Neural crest cell (in vitro differentiated cells): Measurements from ENCODE around the gene ARNT2. TPM values are rescaled to one million over a fixed set of nuclear protein-coding genes. Genes with fewer than 3 reads are reported as not detected.
A peak's percentile ranks its signal among the peaks of the same experiment; 100 is the strongest.

Experiments
- DNase-seq: peaks from one replicate; pipeline ENCODE4 v3.0.0; 2021; ENCODE audit warnings: low read depth, mixed read lengths, low spot score
- H3K27ac Mint-ChIP-seq: one replicate; pipeline ENCODE4 v1.8.0; 2021; ENCODE audit warnings: mild to moderate bottlenecking, mixed read lengths; ENCODE audit not compliant: unreplicated experiment
- H3K27me3 Mint-ChIP-seq: 2 replicates; pipeline ENCODE4 v1.8.0; 2021; ENCODE audit warnings: low read depth, mild to moderate bottlenecking, mixed read lengths
- H3K36me3 Mint-ChIP-seq: 2 replicates; pipeline ENCODE4 v1.8.0; 2021; ENCODE audit warnings: low read depth, mild to moderate bottlenecking, mixed read lengths
- H3K4me1 Mint-ChIP-seq: 2 replicates; pipeline ENCODE4 v1.8.0; 2021; ENCODE audit warnings: mixed read lengths
- H3K4me3 Mint-ChIP-seq: one replicate; pipeline ENCODE4 v1.8.0; 2021; ENCODE audit warnings: mild to moderate bottlenecking, mixed read lengths
- H3K9me3 Mint-ChIP-seq: 2 replicates; pipeline ENCODE4 v1.8.0; 2021; ENCODE audit warnings: mixed read lengths
- total RNA-seq: library from RNA; stranded (reverse); gene quantifications from 2 replicates; pipeline ENCODE4 v1.2.1, GENCODE V29; 2021
- TF ChIP-seq, protein P1 (sequence below): fragments of 200-600 bp; sonication (generic); conservative IDR thresholded peaks from 2 replicates; pipeline ENCODE4 v1.5.0; 2021; ENCODE audit warnings: antibody characterized with exemption, mild to moderate bottlenecking

Gene ARNT2
- total RNA-seq, 1 donor from 2014 or later = 58.3 TPM

DNA sequence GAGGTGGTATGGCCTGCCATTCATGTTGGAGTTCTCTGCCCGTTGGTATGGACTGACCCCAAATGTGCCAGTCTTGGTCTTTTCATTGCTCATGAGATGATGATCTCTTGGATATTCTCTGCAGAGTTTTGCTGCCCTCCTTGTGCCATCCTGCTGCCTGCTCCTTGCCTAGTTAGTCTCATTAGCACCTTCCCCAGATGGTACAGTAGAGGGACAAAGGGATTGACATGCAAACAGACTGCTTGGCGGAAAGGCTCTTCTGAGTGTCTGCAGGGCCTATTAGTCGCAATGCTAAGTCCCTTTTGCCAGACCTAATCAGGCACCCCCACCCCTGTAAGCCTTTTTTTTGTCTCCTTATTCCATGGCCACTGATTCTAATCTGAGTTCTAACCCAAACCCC lies 90.6 kb downstream of the ARNT2 start:
- H3K4me3 Mint-ChIP-seq = no peak overlapping the region
- peaks cover 43% of the 10 kb centered on the region for H3K36me3 Mint-ChIP-seq
- H3K27ac Mint-ChIP-seq = peak overlapping the region; percentile 32
- no peak for DNase-seq
- no peaks in the 10 kb centered on the region for H3K27me3 Mint-ChIP-seq
- TF ChIP-seq, protein P1, sequence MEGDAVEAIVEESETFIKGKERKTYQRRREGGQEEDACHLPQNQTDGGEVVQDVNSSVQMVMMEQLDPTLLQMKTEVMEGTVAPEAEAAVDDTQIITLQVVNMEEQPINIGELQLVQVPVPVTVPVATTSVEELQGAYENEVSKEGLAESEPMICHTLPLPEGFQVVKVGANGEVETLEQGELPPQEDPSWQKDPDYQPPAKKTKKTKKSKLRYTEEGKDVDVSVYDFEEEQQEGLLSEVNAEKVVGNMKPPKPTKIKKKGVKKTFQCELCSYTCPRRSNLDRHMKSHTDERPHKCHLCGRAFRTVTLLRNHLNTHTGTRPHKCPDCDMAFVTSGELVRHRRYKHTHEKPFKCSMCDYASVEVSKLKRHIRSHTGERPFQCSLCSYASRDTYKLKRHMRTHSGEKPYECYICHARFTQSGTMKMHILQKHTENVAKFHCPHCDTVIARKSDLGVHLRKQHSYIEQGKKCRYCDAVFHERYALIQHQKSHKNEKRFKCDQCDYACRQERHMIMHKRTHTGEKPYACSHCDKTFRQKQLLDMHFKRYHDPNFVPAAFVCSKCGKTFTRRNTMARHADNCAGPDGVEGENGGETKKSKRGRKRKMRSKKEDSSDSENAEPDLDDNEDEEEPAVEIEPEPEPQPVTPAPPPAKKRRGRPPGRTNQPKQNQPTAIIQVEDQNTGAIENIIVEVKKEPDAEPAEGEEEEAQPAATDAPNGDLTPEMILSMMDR = no peak
- no peaks in the 10 kb centered on the region for H3K9me3 Mint-ChIP-seq
- H3K4me1 Mint-ChIP-seq = peaks cover 34% of the 10 kb centered on the region

- Mint-ChIP-seq H3K36me3 (peaks cover 40% of the 10 kb centered on the region), H3K27ac (no peak overlapping the region), H3K27me3 (no peaks in the 10 kb centered on the region), H3K9me3 (no peaks in the 10 kb centered on the region), H3K4me3 (no peak overlapping the region), H3K4me1 (peaks cover 39% of the 10 kb centered on the region)
- TF ChIP-seq, protein P1 = no peak
- no peak for DNase-seq
Measured at GRCh38 chr15:80495401-80495942, 91.3 kb downstream of the ARNT2 start.

DNA sequence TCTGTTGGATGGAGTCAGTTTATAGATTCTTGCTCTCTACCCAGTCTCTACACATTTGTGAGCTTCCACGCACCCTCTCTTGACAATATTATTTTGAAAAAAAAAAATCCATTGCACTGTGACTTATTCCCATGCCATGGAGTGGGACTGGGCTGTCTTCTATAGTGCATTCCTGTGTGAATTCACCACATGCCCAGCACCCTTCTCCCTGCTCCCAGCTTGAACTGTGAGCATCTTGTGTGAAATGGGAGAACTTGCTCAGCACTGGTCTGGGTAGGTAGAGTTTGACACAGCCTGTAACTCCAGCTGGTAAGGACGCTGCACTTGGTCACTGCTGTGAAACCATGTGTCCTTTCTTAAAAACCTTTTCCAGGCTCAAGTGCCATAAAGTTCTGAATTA lies 91.9 kb downstream of the ARNT2 start:
- H3K9me3 Mint-ChIP-seq = no peaks in the 10 kb centered on the region
- no peak overlapping the region for H3K27ac Mint-ChIP-seq
- no peaks in the 10 kb centered on the region for H3K27me3 Mint-ChIP-seq

DNA sequence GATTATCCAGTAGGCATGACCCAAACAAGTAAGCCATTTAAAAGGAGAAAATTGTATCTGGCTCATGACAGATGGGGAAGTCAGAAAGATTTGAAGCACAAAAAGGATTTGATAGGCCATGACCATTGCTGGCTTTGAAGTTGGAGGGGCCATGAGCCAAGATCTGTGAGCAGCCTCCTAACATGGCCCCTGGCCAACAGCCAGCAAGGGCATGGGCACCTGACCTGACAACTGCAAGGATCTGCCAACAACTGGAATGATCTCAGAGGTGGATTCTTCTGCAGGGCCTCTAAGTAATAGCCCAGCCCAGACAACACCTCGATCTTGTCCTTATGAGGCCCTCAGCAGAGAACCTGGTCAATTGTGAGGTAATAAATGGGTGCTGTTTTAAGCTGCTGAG lies 93.0 kb downstream of the ARNT2 start:
- no peak overlapping the region for H3K27ac Mint-ChIP-seq
- peaks cover 57% of the 10 kb centered on the region for H3K4me1 Mint-ChIP-seq
- peaks cover 31% of the 10 kb centered on the region for H3K36me3 Mint-ChIP-seq
- TF ChIP-seq, protein P1 = no peak
- no peaks in the 10 kb centered on the region for H3K27me3 Mint-ChIP-seq
- H3K4me3 Mint-ChIP-seq = no peak overlapping the region
- no peak for DNase-seq
- H3K9me3 Mint-ChIP-seq = no peaks in the 10 kb centered on the region

More for the DNA sequence above, 91.9 kb downstream of the ARNT2 start:
- TF ChIP-seq, protein P1 = no peak
- Mint-ChIP-seq H3K36me3 (peaks cover 34% of the 10 kb centered on the region), H3K4me3 (no peak overlapping the region), H3K4me1 (peaks cover 46% of the 10 kb centered on the region)
- DNase-seq = no peak

DNA sequence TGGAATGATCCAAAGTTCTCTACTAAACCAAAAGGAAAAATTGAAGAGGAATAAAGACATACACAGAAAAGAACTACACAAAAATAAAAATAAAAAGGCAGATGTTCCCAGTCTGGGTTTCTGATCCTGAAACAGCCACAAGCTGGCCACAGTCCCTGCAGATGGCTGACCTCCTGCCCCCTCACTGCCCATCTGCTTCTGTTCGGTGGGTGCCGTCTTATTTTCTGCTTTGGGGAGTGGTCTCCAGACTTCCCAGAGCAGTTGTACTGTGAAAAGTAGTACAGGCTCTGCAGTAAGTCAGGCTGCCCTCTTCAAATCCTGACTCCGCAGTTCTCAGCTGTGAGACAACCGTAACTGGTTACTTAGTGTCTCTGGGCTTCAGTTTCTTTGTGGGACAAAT lies 94.5 kb downstream of the ARNT2 start:
- Mint-ChIP-seq H3K36me3 (peaks cover 32% of the 10 kb centered on the region), H3K27ac (no peak overlapping the region), H3K27me3 (no peaks in the 10 kb centered on the region), H3K4me3 (no peak overlapping the region), H3K4me1 (peaks cover 61% of the 10 kb centered on the region), H3K9me3 (no peaks in the 10 kb centered on the region)
- TF ChIP-seq, protein P1 = no peak
- DNase-seq = no peak

- H3K4me1 Mint-ChIP-seq = peaks cover 54% of the 10 kb centered on the region
- no peaks in the 10 kb centered on the region for H3K9me3 Mint-ChIP-seq
- H3K36me3 Mint-ChIP-seq = peaks cover 34% of the 10 kb centered on the region
- H3K27me3 Mint-ChIP-seq = no peaks in the 10 kb centered on the region
- no peak overlapping the region for H3K27ac Mint-ChIP-seq
- no peak for DNase-seq
- H3K4me3 Mint-ChIP-seq = no peak overlapping the region
- TF ChIP-seq, protein P1 = no peak
Measured at GRCh38 chr15:80500021-80500420, 95.8 kb downstream of the ARNT2 start.
